Ovary (tissue), 3 donors: ENCODE data around the gene SH2B3.
"Not testable (repeated sequence)": the region's sequence is repeated elsewhere in the genome, so short reads cannot be mapped to it uniquely, and the experiment has no call there.

Experiments
- POLR2A ChIP-seq: fragments of 450-650 bp; IDR thresholded peaks from one replicate; pipeline ENCODE4 v1.6.1; 2017; ENCODE audit warnings: antibody characterized with exemption, mild to moderate bottlenecking, moderate library complexity
- TF ChIP-seq, protein P1 (sequence below), 3 donors: fragments of 450-650 bp in 2 of 3; fragments of 200-600 bp in 1 of 3; IDR thresholded peaks; one replicate each; pipeline versions ENCODE4 v1.5.1 to v1.8.0; 2016 to 2022; ENCODE audit warnings: antibody characterized with exemption in 3 of 3, mild to moderate bottlenecking in 1 of 3
- donor health status: DM: no; HTN: no; CAD: no.

DNA sequence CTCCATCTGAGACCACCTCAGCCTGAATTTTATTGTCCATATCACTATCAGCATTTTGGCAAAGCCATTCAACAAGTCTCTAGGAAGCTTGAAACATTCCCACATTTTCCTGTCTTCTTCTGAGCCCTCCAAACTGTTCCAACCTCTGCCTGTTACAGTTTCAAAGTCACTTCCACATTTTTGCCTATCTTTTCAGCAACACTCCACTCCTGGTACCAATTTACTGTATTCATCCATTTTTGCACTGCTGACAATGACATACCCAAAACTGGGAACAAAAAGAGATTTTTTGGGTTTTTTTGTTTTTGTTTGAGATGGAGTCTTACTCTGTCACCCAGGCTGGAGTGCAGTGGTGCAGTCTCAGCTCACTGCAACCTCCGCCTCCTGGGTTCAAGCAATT lies 32.5 kb upstream of the SH2B3 start:
- not testable (repeated sequence) for TF ChIP-seq POLR2A
- TF ChIP-seq, protein P1, sequence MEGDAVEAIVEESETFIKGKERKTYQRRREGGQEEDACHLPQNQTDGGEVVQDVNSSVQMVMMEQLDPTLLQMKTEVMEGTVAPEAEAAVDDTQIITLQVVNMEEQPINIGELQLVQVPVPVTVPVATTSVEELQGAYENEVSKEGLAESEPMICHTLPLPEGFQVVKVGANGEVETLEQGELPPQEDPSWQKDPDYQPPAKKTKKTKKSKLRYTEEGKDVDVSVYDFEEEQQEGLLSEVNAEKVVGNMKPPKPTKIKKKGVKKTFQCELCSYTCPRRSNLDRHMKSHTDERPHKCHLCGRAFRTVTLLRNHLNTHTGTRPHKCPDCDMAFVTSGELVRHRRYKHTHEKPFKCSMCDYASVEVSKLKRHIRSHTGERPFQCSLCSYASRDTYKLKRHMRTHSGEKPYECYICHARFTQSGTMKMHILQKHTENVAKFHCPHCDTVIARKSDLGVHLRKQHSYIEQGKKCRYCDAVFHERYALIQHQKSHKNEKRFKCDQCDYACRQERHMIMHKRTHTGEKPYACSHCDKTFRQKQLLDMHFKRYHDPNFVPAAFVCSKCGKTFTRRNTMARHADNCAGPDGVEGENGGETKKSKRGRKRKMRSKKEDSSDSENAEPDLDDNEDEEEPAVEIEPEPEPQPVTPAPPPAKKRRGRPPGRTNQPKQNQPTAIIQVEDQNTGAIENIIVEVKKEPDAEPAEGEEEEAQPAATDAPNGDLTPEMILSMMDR (IDR thresholded peaks at IDR 0.05): not testable (repeated sequence)
